OCI-LY7 (cell line): ENCODE measurements around the gene TCERG1L. TPM values are rescaled to one million over a fixed set of nuclear protein-coding genes. Genes with fewer than 3 reads are reported as not detected.

ENCODE experiments used
- BruUV-seq: library from RNA; stranded (reverse); fragments of 400-500 nt; replicated peaks from 2 replicates; lab custom pipeline; 2021; lab: Mats Ljungman, UMichigan
- CTCF ChIA-PET: fragments of 300-600 bp; sonication (Branson Sonifier 250); formaldehyde crosslinking; loops from one replicate; lab custom pipeline; 2022; ENCODE audit warnings: antibody characterized with exemption; ENCODE audit not compliant: unreplicated experiment; lab: Charles Lee
- POLR2A ChIA-PET: fragments of 300-600 bp; sonication (Branson Sonifier 250); formaldehyde crosslinking; loops from one replicate; lab custom pipeline; 2022; ENCODE audit warnings: antibody characterized with exemption; lab: Charles Lee
- DNase-seq: peaks from one replicate; pipeline ENCODE4 v3.0.0-alpha.2; 2015; ENCODE audit warnings: low spot score
- H2AFZ ChIP-seq: fragments of 200-600 bp; sonication (generic), shearing (Covaris generic); 2 replicates; pipeline ENCODE4 v1.6.1; 2014; ENCODE audit warnings: mild to moderate bottlenecking, antibody characterized with exemption, low read length, moderate library complexity
- H3K27ac ChIP-seq: fragments of 200-600 bp; sonication (generic); 2 replicates; pipeline ENCODE4 v1.5.1; 2014; ENCODE audit warnings: mixed run types, low read depth, mild to moderate bottlenecking, moderate library complexity, low read length, inconsistent platforms; ENCODE audit not compliant: poor library complexity, severe bottlenecking
- H3K36me3 ChIP-seq: fragments of 200-600 bp; sonication (generic); 2 replicates; pipeline ENCODE4 v1.6.1; 2014; ENCODE audit warnings: mild to moderate bottlenecking, antibody characterized with exemption, low read length, moderate library complexity, mixed read lengths; ENCODE audit not compliant: insufficient read depth
- H3K4me1 ChIP-seq: fragments of 200-600 bp; sonication (generic); 2 replicates; pipeline ENCODE4 v1.5.1; 2014; ENCODE audit warnings: mild to moderate bottlenecking, low read length; ENCODE audit not compliant: insufficient read depth, poor library complexity, severe bottlenecking
- H3K4me2 ChIP-seq: fragments of 200-600 bp; sonication (generic); 2 replicates; pipeline ENCODE4 v1.6.1; 2014; ENCODE audit warnings: mild to moderate bottlenecking, low read length
- H3K4me3 ChIP-seq: fragments of 200-600 bp; sonication (generic); 2 replicates; pipeline ENCODE4 v1.5.1; 2014; ENCODE audit warnings: mild to moderate bottlenecking, low read depth, low read length; ENCODE audit not compliant: poor library complexity, severe bottlenecking
- H3K79me2 ChIP-seq: fragments of 200-600 bp; sonication (generic); 2 replicates; pipeline ENCODE4 v1.6.1; 2016; ENCODE audit warnings: low read depth, mild to moderate bottlenecking, low read length, moderate library complexity, mixed read lengths; ENCODE audit not compliant: insufficient read depth
- H3K9me2 ChIP-seq: fragments of 200-600 bp; sonication (generic); 2 replicates; pipeline ENCODE4 v1.6.1; 2016; ENCODE audit warnings: mild to moderate bottlenecking, low read length, mixed read lengths; ENCODE audit not compliant: insufficient read depth
- H3K9me3 ChIP-seq: fragments of 200-600 bp; sonication (generic); 2 replicates; pipeline ENCODE4 v1.6.1; 2014; ENCODE audit warnings: mild to moderate bottlenecking, mixed run types, low read length, mixed read lengths
- H4K20me1 ChIP-seq: fragments of 200-600 bp; sonication (generic); 2 replicates; pipeline ENCODE4 v1.6.1; 2014; ENCODE audit warnings: mild to moderate bottlenecking, antibody characterized with exemption, low read length, moderate library complexity, mixed read lengths; ENCODE audit not compliant: insufficient read depth
- EZH2phosphoT487 ChIP-seq: fragments of 200-600 bp; sonication (generic); IDR thresholded peaks from 2 replicates; pipeline ENCODE4 v1.6.1; 2018; ENCODE audit warnings: low read depth, borderline replicate concordance, mild to moderate bottlenecking, mixed run types, antibody characterized with exemption, low read length, moderate library complexity, mixed read lengths
- intact Hi-C: fragments of 100-400 bp; cut with micrococcal nuclease; formaldehyde crosslinking; loops from one replicate; pipeline ENCODE4 v1.10.0; 2022; ENCODE audit not compliant: unreplicated experiment
- total RNA-seq, 2 experiments: library from RNA; depleted of rRNA in 1 of 2; stranded (reverse); fragments of >200 nt in 1 of 2; shearing (Covaris generic) in 1 of 2; gene quantifications; 2 replicates each; pipeline ENCODE4 v1.2.3, GENCODE V29; 2014 to 2022
- TF ChIP-seq, protein P1 (sequence below): fragments of 200-600 bp; sonication (generic); conservative IDR thresholded peaks from 2 replicates; pipeline ENCODE4 v1.5.1; 2014; ENCODE audit warnings: mild to moderate bottlenecking, antibody characterized with exemption, low read length, moderate library complexity, mixed read lengths

Gene TCERG1L
- total RNA-seq, 2 experiments from 2014 or later: not detected

DNA sequence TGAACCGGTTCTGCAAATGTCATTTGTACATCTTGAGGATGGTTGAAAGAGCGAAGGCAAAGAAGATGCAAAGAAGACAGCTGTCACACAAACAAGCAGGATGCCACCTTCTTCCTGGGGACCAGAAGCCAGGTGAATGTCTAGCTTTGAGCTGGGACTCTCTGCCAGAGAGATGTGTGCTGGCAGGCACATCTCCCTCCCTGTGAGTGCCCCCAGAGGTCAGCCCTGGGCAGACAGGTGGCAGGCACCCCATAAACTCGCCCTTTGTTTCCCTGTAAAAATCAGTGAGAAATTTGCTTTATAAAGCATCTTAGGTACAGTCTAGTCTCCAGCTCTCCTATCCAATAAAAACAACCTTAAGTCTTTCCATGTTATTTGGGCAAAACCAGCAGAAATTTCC, 2.6 kb upstream of the TCERG1L start:
- Histone ChIP-seq H3K79me2 (no peaks in the 10 kb centered on the region), H3K4me3 (no peak overlapping the region), H3K36me3 (no peaks in the 10 kb centered on the region), H3K9me3 (no peaks in the 10 kb centered on the region), H4K20me1 (no peaks in the 10 kb centered on the region), H2AFZ (no peak overlapping the region), H3K9me2 (no peaks in the 10 kb centered on the region), H3K4me1 (no peaks in the 10 kb centered on the region), H3K4me2 (no peak overlapping the region), H3K27ac (no peak overlapping the region)
- POLR2A ChIA-PET: no interaction called here
- intact Hi-C loops: no loop called here
- CTCF ChIA-PET: no interaction called here
- DNase-seq: no peak
- TF ChIP-seq EZH2phosphoT487: no peak
- TF ChIP-seq, protein P1, sequence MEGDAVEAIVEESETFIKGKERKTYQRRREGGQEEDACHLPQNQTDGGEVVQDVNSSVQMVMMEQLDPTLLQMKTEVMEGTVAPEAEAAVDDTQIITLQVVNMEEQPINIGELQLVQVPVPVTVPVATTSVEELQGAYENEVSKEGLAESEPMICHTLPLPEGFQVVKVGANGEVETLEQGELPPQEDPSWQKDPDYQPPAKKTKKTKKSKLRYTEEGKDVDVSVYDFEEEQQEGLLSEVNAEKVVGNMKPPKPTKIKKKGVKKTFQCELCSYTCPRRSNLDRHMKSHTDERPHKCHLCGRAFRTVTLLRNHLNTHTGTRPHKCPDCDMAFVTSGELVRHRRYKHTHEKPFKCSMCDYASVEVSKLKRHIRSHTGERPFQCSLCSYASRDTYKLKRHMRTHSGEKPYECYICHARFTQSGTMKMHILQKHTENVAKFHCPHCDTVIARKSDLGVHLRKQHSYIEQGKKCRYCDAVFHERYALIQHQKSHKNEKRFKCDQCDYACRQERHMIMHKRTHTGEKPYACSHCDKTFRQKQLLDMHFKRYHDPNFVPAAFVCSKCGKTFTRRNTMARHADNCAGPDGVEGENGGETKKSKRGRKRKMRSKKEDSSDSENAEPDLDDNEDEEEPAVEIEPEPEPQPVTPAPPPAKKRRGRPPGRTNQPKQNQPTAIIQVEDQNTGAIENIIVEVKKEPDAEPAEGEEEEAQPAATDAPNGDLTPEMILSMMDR: no peak
- no TSS peak for BruUV-seq

DNA sequence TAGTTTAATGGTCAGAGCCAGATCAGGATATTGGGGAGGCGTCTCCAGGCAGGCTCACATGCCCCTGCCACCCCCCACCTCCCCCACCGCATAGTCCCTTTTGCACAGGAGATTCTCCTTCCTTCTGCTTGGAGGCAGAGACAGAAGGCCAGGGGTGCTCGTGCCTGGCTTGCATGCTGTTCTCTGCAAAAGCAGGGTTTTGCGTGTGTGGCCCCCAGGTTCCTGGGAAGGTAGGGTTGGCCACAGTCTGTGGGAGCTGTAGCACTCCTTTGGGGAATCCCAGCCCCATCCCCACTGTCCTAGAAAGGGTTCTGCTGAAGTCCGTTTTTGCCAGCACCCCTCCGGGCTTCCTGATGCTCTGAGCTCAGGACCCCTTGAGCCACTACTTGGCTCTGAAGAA, 1.9 kb upstream of the TCERG1L start:
- ChIA-PET CTCF (no interaction called here), POLR2A (no interaction called here)
- no peaks in the 10 kb centered on the region for H3K9me2 ChIP-seq
- no peak for DNase-seq
- no TSS peak for BruUV-seq
- no peaks in the 10 kb centered on the region for H3K79me2 ChIP-seq
- no peak overlapping the region for H3K4me3 ChIP-seq
- no peaks in the 10 kb centered on the region for H3K9me3 ChIP-seq
- no peak overlapping the region for H2AFZ ChIP-seq
- no peak overlapping the region for H3K4me2 ChIP-seq
- H3K36me3 ChIP-seq: no peaks in the 10 kb centered on the region
- H3K27ac ChIP-seq: no peak overlapping the region
- TF ChIP-seq, protein P1: no peak
- no peak for TF ChIP-seq EZH2phosphoT487
- intact Hi-C loops: no loop called here
- H3K4me1 ChIP-seq: no peaks in the 10 kb centered on the region
- H4K20me1 ChIP-seq: no peaks in the 10 kb centered on the region

DNA sequence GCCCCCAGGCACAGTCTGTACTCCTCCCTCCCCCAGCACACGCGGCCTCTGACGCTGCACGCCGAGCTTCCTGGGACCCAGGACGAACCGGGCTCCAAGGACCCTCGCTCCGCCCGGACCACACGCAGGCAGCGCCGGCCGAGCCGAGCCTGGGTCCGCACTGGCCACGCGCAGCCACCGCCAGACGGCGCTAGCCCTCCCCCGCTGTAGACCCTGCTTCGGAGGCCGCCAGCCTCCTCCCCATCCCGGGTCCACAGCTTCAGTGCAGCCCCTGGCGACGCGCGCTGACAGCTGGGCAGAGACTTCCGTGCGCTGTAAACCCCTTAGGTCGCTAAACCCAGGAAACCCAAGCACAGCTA, 936 bp upstream of the TCERG1L start:
- Histone ChIP-seq H4K20me1 (no peaks in the 10 kb centered on the region), H3K4me2 (no peak overlapping the region), H3K4me1 (no peaks in the 10 kb centered on the region), H3K9me2 (no peaks in the 10 kb centered on the region), H2AFZ (no peak overlapping the region), H3K27ac (no peak overlapping the region), H3K79me2 (no peaks in the 10 kb centered on the region), H3K36me3 (no peaks in the 10 kb centered on the region), H3K9me3 (no peaks in the 10 kb centered on the region), H3K4me3 (no peak overlapping the region)
- intact Hi-C loops: no loop called here
- TF ChIP-seq, protein P1: no peak
- TF ChIP-seq EZH2phosphoT487: no peak
- DNase-seq: no peak
- BruUV-seq: no TSS peak
- POLR2A ChIA-PET: no interaction called here
- CTCF ChIA-PET: no interaction called here
